HepG2 (cell line): ENCODE data around the gene DIS3L2.

Experiments used
- POLR2AphosphoS5 ChIP-seq: IDR thresholded peaks from 2 replicates; pipeline ENCODE4 v1.6.1; 2012; ENCODE audit warnings: low read depth, low read length
- ZNF124 ChIP-seq: sonication (generic); formaldehyde crosslinking; IDR thresholded peaks from 2 replicates; pipeline ENCODE4 v1.4.0; 2020; ENCODE audit warnings: missing genetic modification reagents
- ZNF335 ChIP-seq: sonication (generic); formaldehyde crosslinking; IDR thresholded peaks from 2 replicates; pipeline ENCODE4 v1.4.0; 2020; ENCODE audit warnings: missing genetic modification reagents

DNA sequence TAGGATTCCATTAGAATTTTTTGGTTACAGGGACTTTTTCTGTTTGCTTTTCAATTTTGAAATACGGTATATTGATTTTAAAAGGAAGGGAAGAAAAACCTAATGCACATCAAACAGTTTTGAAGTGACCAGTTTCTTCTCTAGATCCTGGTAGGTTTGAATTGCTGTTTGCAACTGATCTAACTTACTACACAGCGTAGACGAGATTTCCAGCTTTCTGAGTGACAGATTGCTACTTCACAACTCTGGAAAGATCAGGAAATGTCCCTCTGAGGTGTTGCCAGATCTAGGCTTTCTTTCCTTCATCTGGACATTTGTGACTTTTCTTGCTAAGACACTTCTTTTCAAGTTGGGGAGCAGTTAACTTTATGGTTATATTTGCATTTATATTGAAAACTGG is 112.2 kb downstream of the DIS3L2 start:
- TF ChIP-seq POLR2AphosphoS5 (no peak), ZNF124 (CRISPR knock-in tag) (no peak), ZNF335 (CRISPR knock-in tag) (no peak)
